ENCODE measurements around the gene MAST1.

Gene MAST1

GRCh38 chr19:12865746-12866415, 27.6 kb downstream of the MAST1 start:
- Histone ChIP-seq H2AFZ (ENCODE audit: low read length) (no peak overlapping the region), H3F3A (ENCODE audit: low read depth) (no peaks in the 10 kb centered on the region), H3K4me2 (ENCODE audit: low read depth, low read length, poor library complexity, severe bottlenecking) (no peak overlapping the region), H4K20me1 (ENCODE audit: insufficient read depth, low read length, poor library complexity, severe bottlenecking) (no peaks in the 10 kb centered on the region), H3K36me3 (ENCODE audit: insufficient read depth, low read length) (no peaks in the 10 kb centered on the region), H3K4me1 (ENCODE audit: insufficient read depth, low read length, poor library complexity, severe bottlenecking) (peaks cover 16% of the 10 kb centered on the region), H3K9ac (ENCODE audit: low read depth, low read length, poor library complexity, severe bottlenecking) (no peak overlapping the region), H3K27me3 (ENCODE audit: insufficient read depth, low read length, poor library complexity, severe bottlenecking) (no peaks in the 10 kb centered on the region), H3K79me2 (ENCODE audit: insufficient read depth, low read length) (peaks cover 5% of the 10 kb centered on the region; the same call in 1 of the 2 replicates), H3K4me3 (ENCODE audit: low read length, poor library complexity, severe bottlenecking) (no peak overlapping the region), H3K9me3 (ENCODE audit: insufficient read depth, low read depth, low read length) (no peaks in the 10 kb centered on the region), H3K9me2 (replicated peaks; ENCODE audit: low read depth, low read length) (no peaks in the 10 kb centered on the region)
- TF ChIP-seq CTCF (conservative IDR thresholded peaks at IDR 0.05; ENCODE audit: low read length) (no peak), EZH2phosphoT487 (IDR thresholded peaks at IDR 0.05; ENCODE audit: borderline replicate concordance) (no peak)

- peak overlapping the region; percentile 80 for H3K4me3 ChIP-seq (ENCODE audit: low read length, poor library complexity, severe bottlenecking)
- H3K27me3 ChIP-seq (ENCODE audit: insufficient read depth, low read length, poor library complexity, severe bottlenecking): no peaks in the 10 kb centered on the region
- no peaks in the 10 kb centered on the region for H3F3A ChIP-seq (ENCODE audit: low read depth)
These were observed 28.3 kb downstream of the MAST1 start for GRCh38 chr19:12866416-12867119.

More at GRCh38 chr19:12866416-12867119, 28.3 kb downstream of the MAST1 start:
- Histone ChIP-seq H3K9ac (ENCODE audit: low read depth, low read length, poor library complexity, severe bottlenecking) (peak overlapping the region; percentile 69), H3K4me2 (ENCODE audit: low read depth, low read length, poor library complexity, severe bottlenecking) (peak overlapping the region; percentile 83), H4K20me1 (ENCODE audit: insufficient read depth, low read length, poor library complexity, severe bottlenecking) (no peaks in the 10 kb centered on the region), H2AFZ (ENCODE audit: low read length) (peak overlapping the region; percentile 91), H3K9me3 (ENCODE audit: insufficient read depth, low read depth, low read length) (no peaks in the 10 kb centered on the region), H3K9me2 (replicated peaks; ENCODE audit: low read depth, low read length) (no peaks in the 10 kb centered on the region), H3K79me2 (ENCODE audit: insufficient read depth, low read length) (peaks cover 5% of the 10 kb centered on the region; the same call in 1 of the 2 replicates), H3K4me1 (ENCODE audit: insufficient read depth, low read length, poor library complexity, severe bottlenecking) (peaks cover 16% of the 10 kb centered on the region), H3K36me3 (ENCODE audit: insufficient read depth, low read length) (no peaks in the 10 kb centered on the region)
- TF ChIP-seq EZH2phosphoT487 (IDR thresholded peaks at IDR 0.05; ENCODE audit: borderline replicate concordance) (no peak), CTCF (conservative IDR thresholded peaks at IDR 0.05; ENCODE audit: low read length) (no peak)
